ENCODE results near the gene DIAPH1. TPM values are rescaled to one million over a fixed set of nuclear protein-coding genes. Genes with fewer than 3 reads are reported as not detected.

DIAPH1 gene
- total RNA-seq, 2 donors from 2014 or later, result 52.3 to 83.8 TPM

DNA sequence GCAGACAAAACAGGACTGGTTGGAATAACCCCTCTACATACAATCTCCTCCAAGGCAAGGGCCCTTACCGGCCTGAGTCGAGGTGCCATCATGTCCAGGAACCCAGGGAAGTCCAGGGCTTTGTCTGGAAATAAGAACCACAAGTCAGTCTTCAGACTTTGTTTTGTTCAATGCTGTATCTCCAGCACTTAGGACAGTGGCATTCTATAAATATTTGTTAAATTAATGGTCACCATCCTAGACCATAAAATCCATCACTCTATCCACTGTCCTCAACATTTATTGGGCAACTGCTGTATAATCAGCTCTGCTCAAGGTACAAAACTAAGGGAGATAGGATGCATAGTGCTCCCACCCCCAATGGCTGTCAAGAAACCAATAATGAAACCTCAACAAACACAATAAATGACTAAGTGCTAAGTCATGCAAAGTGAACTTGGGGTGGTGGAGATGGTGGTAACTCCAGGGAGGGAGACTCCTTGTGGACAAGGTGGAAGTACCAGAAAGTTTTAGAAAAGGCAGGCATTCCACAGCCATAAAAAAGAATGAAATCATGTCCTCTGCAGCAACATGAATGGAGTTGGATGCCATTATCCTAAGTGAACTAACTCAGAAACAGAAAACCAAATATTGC, 23.0 kb upstream of the DIAPH1 start:
- intact Hi-C loops (cut with DNase I), result no loop called here
- no peak for DNase-seq (ENCODE audit: low spot score)

- intact Hi-C loops (cut with DNase I), result no loop called here
- DNase-seq (ENCODE audit: low spot score), result no peak
Measured at GRCh38 chr5:141640698-141641097, 21.9 kb upstream of the DIAPH1 start.

DNA sequence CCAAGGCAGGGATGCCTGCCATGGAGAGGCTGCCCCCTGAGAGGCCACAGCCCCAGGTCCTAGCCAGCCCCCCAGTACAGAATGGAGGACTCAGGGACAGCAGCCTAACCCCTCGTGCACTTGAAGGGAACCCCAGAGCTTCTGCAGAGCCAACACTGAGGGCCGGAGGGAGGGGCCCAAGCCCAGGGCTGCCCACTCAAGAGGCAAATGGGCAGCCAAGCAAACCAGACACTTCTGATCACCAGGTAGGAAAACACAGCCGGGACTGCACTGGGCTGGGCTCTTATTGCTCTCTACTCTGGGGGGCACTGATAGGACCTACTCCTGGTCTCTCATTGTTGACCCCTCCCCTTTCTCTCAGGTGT, 21.2 kb upstream of the DIAPH1 start:
- no peak for DNase-seq (ENCODE audit: low spot score)
- intact Hi-C loops (cut with DNase I), result no loop called here

DNA sequence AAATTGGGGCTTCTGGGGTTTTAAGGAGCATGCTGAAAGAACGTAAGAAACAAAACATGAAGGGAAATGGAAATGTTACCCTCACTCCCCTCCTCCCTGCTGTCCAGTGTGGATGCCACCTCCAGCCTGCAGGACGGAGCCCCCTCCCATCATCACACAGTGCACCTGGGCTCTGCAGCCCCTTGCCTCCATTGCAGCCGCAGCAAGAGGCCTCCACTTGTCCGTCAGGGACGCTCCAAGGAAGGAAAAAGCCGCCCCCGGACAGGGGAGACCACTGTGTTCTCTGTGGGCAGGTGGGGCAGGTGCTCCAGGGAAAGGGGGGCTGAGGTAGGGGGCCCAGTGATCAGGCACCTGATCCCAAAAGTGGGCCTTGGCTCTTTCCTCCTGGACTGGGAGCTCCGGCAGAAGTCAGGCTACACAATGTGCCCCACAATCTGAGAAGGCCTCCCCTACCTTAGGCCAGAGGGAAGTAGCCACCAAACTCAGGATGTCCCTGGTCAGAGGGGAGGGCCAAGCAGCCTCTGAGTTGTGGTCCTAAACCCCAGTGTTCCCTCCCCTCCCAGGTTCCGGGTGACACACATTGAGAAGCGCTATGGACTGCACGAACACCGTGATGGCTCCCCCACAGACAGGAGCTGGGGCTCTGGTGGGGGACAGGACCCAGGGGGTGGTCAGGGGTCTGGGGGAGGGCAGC, 20.7 kb upstream of the DIAPH1 start:
- intact Hi-C loops (cut with DNase I), result no loop called here
- no peak for DNase-seq (ENCODE audit: low spot score)

DNA sequence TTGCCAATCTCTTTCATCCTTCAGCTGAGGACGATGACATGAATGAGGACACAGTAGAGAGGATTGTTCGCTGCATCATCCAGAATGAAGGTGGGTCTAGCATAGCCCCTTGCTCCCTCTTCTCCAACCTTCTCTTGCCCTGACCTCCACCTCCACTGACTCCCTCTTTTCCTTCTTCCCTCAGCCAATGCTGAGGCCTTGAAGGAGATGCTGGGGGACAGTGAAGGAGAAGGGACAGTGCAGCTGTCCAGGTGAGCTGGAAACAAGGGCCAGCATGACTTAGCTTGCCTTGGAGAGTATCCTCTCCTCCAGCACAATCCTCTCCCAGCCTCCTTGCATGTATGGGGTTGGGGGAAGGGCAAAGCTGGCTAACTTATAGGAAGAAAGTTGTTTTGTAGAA, 20.0 kb upstream of the DIAPH1 start:
- no peak for DNase-seq (ENCODE audit: low spot score)
- intact Hi-C loops (cut with DNase I), result no loop called here

- intact Hi-C loops (cut with DNase I), result no loop called here
- peak; percentile 87 for DNase-seq (ENCODE audit: low spot score)
Measured at GRCh38 chr5:141637767-141638419, 19.1 kb upstream of the DIAPH1 start.

GRCh38 chr5:141637123-141637766, 18.4 kb upstream of the DIAPH1 start:
- intact Hi-C loops (cut with DNase I), result no loop called here
- peak; percentile 83 for DNase-seq (ENCODE audit: low spot score)

- DNase-seq (ENCODE audit: low spot score), result peak; percentile 98
Measured at GRCh38 chr5:141636413-141637122, 17.8 kb upstream of the DIAPH1 start, which contains the start of the genes HDAC3 and RELL2. TSS of gene HDAC3 (minus strand) at chr5:141636849. CDS start at chr5:141636790, 59 bp downstream. TSS of gene RELL2 (plus strand) at chr5:141636997. CDS start at chr5:141638226, 1,229 bp downstream.

GRCh38 chr5:141636106-141636412, 17.3 kb upstream of the DIAPH1 start:
- intact Hi-C loops (cut with DNase I), result no loop called here
- DNase-seq (ENCODE audit: low spot score), result no peak

More at GRCh38 chr5:141636413-141637122, 17.8 kb upstream of the DIAPH1 start, which contains the start of the genes HDAC3 and RELL2:
- intact Hi-C loops (cut with DNase I), result no loop called here

- no peak for DNase-seq (ENCODE audit: low spot score)
- intact Hi-C loops (cut with DNase I), result no loop called here
Measured at GRCh38 chr5:141635646-141636045, 16.8 kb upstream of the DIAPH1 start.

DNA sequence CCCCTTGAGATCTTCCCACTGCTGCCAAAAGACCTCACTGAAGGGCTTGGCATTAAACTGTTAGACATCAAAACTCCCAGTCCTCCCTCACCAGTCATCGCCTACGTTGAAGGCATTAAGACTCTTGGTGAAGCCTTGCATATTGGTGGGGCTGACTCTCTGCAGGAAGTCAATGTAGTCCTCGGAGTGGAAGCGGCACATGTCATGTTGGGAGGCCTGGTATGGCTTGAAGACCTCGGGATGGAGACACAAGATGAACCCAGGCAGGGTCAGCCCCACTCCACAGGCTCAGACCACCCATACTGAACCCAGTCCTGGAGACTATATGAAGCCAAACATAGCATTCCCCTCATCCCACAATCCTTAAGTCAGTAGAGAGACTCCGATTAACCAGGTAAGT, 15.9 kb upstream of the DIAPH1 start:
- intact Hi-C loops (cut with DNase I), result no loop called here
- DNase-seq (ENCODE audit: low spot score), result no peak

DNA sequence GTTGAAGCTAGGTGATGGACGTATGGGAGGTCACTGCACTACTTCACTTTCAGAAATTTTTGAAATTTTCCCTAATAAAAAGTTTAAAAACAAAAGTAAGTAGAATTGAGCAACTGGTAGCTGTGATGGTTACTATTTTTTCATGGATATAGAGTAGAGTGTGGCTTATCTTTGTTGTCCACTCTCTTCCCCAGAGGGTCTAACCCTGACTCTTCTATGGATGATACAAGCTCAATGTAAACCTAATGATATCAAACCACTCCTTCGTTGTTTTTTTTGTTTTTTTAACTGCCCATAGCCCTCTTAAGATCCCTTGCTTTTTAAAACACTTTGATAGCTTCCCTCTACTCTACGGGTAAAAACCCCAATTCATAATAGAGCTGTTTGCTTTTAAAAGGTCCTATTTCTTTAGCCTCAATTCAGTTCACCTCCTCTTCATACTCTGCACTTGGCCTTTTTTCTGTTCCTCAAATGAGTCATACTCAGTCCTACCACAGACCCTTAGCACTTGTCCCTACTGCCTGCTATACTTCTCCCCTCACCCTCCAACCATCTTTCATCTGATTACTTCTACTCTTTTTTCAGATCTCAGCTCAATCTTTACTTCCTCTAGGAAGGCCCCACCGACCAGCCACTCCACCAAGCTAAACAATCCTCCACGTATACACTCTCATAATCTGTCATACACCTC, 15.2 kb upstream of the DIAPH1 start:
- no peak for DNase-seq (ENCODE audit: low spot score)
- intact Hi-C loops (cut with DNase I), result no loop called here

- no peak for DNase-seq (ENCODE audit: low spot score)
- intact Hi-C loops (cut with DNase I), result no loop called here
Measured at GRCh38 chr5:141632650-141633049, 13.8 kb upstream of the DIAPH1 start.

GRCh38 chr5:141630570-141631140, 11.9 kb upstream of the DIAPH1 start:
- intact Hi-C loops (cut with DNase I), result no loop called here
- no peak for DNase-seq (ENCODE audit: low spot score)

DNA sequence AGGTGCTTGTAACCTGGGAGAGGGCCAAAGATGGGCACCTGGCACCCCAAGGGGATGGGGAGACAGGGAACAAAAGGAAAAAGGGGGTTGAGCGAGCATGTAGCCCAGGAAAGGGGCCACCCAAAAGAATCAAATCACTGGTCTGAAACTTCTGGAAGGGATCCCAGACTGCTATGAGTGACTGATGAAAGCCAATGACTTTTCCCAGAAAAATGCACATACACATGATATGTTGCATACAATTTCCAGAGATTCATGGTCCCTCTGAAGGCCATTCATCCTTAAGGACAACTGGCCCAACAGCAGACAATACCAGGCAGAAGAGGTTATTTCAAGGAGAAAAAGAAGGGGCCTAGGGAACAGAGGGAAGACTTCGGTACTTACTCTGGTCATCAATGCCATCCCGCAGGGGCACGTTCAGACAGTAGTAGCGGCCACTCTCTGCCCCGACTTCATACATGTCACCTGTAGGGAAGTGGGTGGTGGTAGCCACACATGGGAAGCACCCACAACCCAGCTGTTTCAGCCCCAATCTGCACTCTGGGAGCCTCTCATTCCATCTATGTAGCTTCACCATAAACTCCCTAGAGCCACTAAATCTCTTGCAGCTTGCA, 9.5 kb upstream of the DIAPH1 start:
- intact Hi-C loops (cut with DNase I), result no loop called here
- DNase-seq (ENCODE audit: low spot score), result no peak

GRCh38 chr5:141623611-141624010, 4.8 kb upstream of the DIAPH1 start:
- DNase-seq (ENCODE audit: low spot score), result no peak
- intact Hi-C loops (cut with DNase I), result no loop called here

- intact Hi-C loops (cut with DNase I), result no loop called here
Measured at GRCh38 chr5:141623186-141623585, 4.4 kb upstream of the DIAPH1 start.

More at GRCh38 chr5:141623186-141623585, 4.4 kb upstream of the DIAPH1 start:
- no peak for DNase-seq (ENCODE audit: low spot score)

Measured in posterior vena cava (tissue), 2 donors.